A549 (cell line): ENCODE measurements around the gene AOAH. TPM values are rescaled to one million over a fixed set of nuclear protein-coding genes. Genes with fewer than 3 reads are reported as not detected.
A peak's percentile ranks its signal among the peaks of the same experiment; 100 is the strongest.

Experiments
- ATAC-seq, 2 experiments: fragments of 200-7000 bp in 1 of 2; fragments of >200 bp in 1 of 2; cut with Nextera tagmentation in 1 of 2; cut with Tn5 transposase in 1 of 2; 3 replicates each; pipeline versions ENCODE4 v1.8.0 to v1.9.1; 2018 to 2020; ENCODE audit warnings: mild to moderate bottlenecking in 1 of 2, moderate library complexity in 1 of 2
- CTCF ChIA-PET: fragments of 300-600 bp; sonication (Branson Sonifier 250); formaldehyde crosslinking; extraction: SDS; loops from one replicate; lab custom pipeline; 2021; ENCODE audit warnings: antibody characterized with exemption, inconsistent platforms; lab: Yijun Ruan, JAX
- POLR2A ChIA-PET: fragments of 350-600 bp; formaldehyde crosslinking; extraction: SDS; loops from one replicate; lab custom pipeline; 2021; ENCODE audit warnings: antibody characterized with exemption, inconsistent platforms; lab: Yijun Ruan, JAX
- DNase-seq, 2 experiments: peaks; one replicate each; pipeline versions ENCODE4 v3.0.0 to v3.0.0-alpha.2; 2011 to 2016; ENCODE audit warnings: low read depth in 1 of 2, low spot score in 1 of 2
- FAIRE-seq: peaks from 2 replicates; lab custom pipeline; 2011; peaks lifted over from hg19 to GRCh38; lab: Jason Lieb, UNC
- H3K27ac ChIP-seq, 2 experiments: fragments of >200 bp; sonication (Bioruptor Twin); formaldehyde crosslinking; 3 replicates each; pipeline ENCODE4 v1.5.1; 2016 to 2017
- H3K4me1 ChIP-seq: fragments of >200 bp; sonication (Bioruptor Twin); formaldehyde crosslinking; 3 replicates; pipeline ENCODE4 v1.6.1; 2016
- H3K4me2 ChIP-seq: fragments of >200 bp; sonication (Bioruptor Twin); formaldehyde crosslinking; 3 replicates; pipeline ENCODE4 v1.6.1; 2016
- H3K4me3 ChIP-seq: fragments of >200 bp; sonication (Bioruptor Twin); formaldehyde crosslinking; 3 replicates; pipeline ENCODE4 v1.5.1; 2016
- H3K9me3 ChIP-seq: fragments of >200 bp; sonication (Bioruptor Twin); formaldehyde crosslinking; 3 replicates; pipeline ENCODE4 v1.6.1; 2016
- CBX2 ChIP-seq: fragments of 200-600 bp; sonication (generic); IDR thresholded peaks from 2 replicates; pipeline ENCODE4 v1.6.1; 2016; ENCODE audit warnings: low read depth, mild to moderate bottlenecking, borderline replicate concordance
- CHD4 ChIP-seq: fragments of 200-600 bp; sonication (generic); IDR thresholded peaks from 2 replicates; pipeline ENCODE4 v1.6.1; 2016; ENCODE audit warnings: antibody characterized with exemption, mild to moderate bottlenecking, borderline replicate concordance
- EP300 ChIP-seq, 2 experiments: fragments of >200 bp; sonication (Bioruptor Twin); formaldehyde crosslinking; IDR thresholded peaks; 2 replicates in 1 of 2; 3 replicates in 1 of 2; pipeline ENCODE4 v1.6.1; 2016 to 2017
- GATA3 ChIP-seq: IDR thresholded peaks from 2 replicates; pipeline ENCODE4 v1.6.1; 2012; ENCODE audit warnings: borderline replicate concordance
- HDAC2 ChIP-seq: fragments of 200-600 bp; sonication (generic); IDR thresholded peaks from 2 replicates; pipeline ENCODE4 v1.6.1; 2016
- HEYL ChIP-seq: fragments of 250-450 bp; sonication (Bioruptor Pico); IDR thresholded peaks from 2 replicates; pipeline ENCODE4 v1.8.0; 2021; ENCODE audit warnings: mild to moderate bottlenecking, moderate library complexity
- MAFK ChIP-seq: fragments of 450-650 bp; IDR thresholded peaks from 2 replicates; pipeline ENCODE4 v1.6.1; 2014; ENCODE audit not compliant: partially characterized antibody
- MAZ ChIP-seq: fragments of 150-350 bp; IDR thresholded peaks from 2 replicates; pipeline ENCODE4 v1.6.1; 2014; ENCODE audit warnings: antibody characterized with exemption, low read depth, low read length, borderline replicate concordance
- MYC ChIP-seq: IDR thresholded peaks from 2 replicates; pipeline ENCODE4 v1.6.1; 2012; ENCODE audit warnings: mild to moderate bottlenecking, inconsistent platforms, low read length, improper control_type of control experiment, borderline replicate concordance
- NFE2L2 ChIP-seq: fragments of 150-350 bp; conservative IDR thresholded peaks from 2 replicates; pipeline ENCODE4 v1.6.1; 2014; ENCODE audit warnings: low read length
- NPAS2 ChIP-seq: fragments of 250-450 bp; sonication (Bioruptor Pico); IDR thresholded peaks from 2 replicates; pipeline ENCODE4 v1.8.0; 2022; ENCODE audit warnings: mild to moderate bottlenecking, moderate library complexity, borderline replicate concordance
- POLR2A ChIP-seq: IDR thresholded peaks from 2 replicates; pipeline ENCODE4 v1.6.1; 2012; ENCODE audit warnings: mild to moderate bottlenecking, low read length
- POLR2AphosphoS2 ChIP-seq: conservative IDR thresholded peaks from 2 replicates; pipeline ENCODE4 v1.6.1; 2012; ENCODE audit warnings: low read length, improper control_type of control experiment, inconsistent platforms
- SMC3 ChIP-seq: fragments of >200 bp; sonication (Bioruptor Twin); formaldehyde crosslinking; IDR thresholded peaks from 3 replicates; pipeline ENCODE4 v1.6.1; 2018; ENCODE audit warnings: inconsistent platforms
- SREBF2 ChIP-seq: fragments of 450-650 bp; IDR thresholded peaks from 2 replicates; pipeline ENCODE4 v1.6.1; 2014; ENCODE audit warnings: mild to moderate bottlenecking, moderate library complexity
- TP53 ChIP-seq: fragments of 250-450 bp; sonication (Bioruptor Pico); IDR thresholded peaks from 2 replicates; pipeline ENCODE4 v1.5.0; 2021; ENCODE audit warnings: mild to moderate bottlenecking, moderate library complexity
- ZC3H11A ChIP-seq: fragments of 450-650 bp; IDR thresholded peaks from 2 replicates; pipeline ENCODE4 v1.6.1; 2014; ENCODE audit warnings: antibody characterized with exemption, mild to moderate bottlenecking
- WGBS: methylation state at CpG from one replicate; pipeline ENCODE4 v1.1.6; 2017; ENCODE audit errors: missing lambda C conversion rate; 5-methylcytosine and 5-hydroxymethylcytosine counted together
- polyA plus RNA-seq, 4 experiments: library from polyadenylated mRNA; depleted of rRNA in 3 of 4; stranded (reverse); fragments of >200 nt; fragmentation: RNase III in 1 of 4; extraction: RNeasy Plus Mini Kit Qiagen cat#74134 plus additional on column Dnase treatment in 1 of 4; gene quantifications; 2 replicates in 3 of 4; 3 replicates in 1 of 4; pipeline ENCODE4 v1.2.3, GENCODE V29; 2011 to 2017
- TF ChIP-seq, protein P1 (sequence below): fragments of 450-650 bp; IDR thresholded peaks from 2 replicates; pipeline ENCODE4 v1.6.1; 2014; ENCODE audit warnings: antibody characterized with exemption
- TF ChIP-seq, protein P2 (sequence below): IDR thresholded peaks from 2 replicates; pipeline ENCODE4 v1.6.1; 2012; ENCODE audit warnings: low read depth, borderline replicate concordance
- TF ChIP-seq, protein P3 (sequence below): fragments of 250-450 bp; sonication (Bioruptor Pico); IDR thresholded peaks from 2 replicates; pipeline ENCODE4 v1.5.0; 2020; ENCODE audit warnings: low read depth, mild to moderate bottlenecking, moderate library complexity
- TF ChIP-seq, protein P4 (sequence below): fragments of 200-600 bp; sonication (generic); IDR thresholded peaks from 2 replicates; pipeline ENCODE4 v1.6.1; 2016; ENCODE audit warnings: antibody characterized with exemption, mild to moderate bottlenecking, moderate library complexity

AOAH gene
- polyA plus RNA-seq, 2 of the 4 experiments (the other 2 are of a cell fraction): 0.09 TPM; not detected in 1

DNA sequence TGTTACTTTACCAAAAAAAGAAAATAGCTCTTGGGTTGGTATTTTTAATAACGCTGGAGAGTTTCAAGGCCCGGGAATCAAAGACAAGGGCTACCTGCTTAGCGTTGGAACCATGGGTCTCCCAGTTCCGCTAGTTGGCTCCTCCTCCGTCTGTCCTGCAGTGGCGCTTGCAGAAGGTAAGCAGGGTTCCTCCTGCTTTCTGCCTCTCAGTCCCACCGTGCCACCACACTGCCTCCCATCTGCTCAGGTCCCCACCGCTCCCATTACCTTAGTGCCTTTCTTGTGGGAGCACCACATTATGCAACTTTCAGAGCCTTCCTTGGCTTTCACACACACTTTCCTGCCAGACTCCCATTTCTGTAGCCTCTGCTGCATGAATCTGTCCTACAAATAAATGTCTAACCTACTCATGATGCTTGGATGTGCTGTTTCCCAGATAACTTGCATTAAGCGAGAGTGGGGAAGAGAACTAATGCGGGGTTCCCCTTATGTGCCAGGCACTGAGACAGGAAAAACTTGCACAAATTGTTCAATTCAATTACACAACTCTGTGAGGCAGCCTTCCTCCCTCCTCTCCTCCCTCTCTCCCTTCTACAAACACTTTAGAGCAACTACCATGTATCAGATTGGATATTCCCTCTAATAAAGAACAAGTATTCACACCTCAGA lies 124.5 kb downstream of the AOAH start:
- FAIRE-seq (no peak), ATAC-seq (no peak), DNase-seq (no peak)
- H3K4me3 ChIP-seq: no peak overlapping the region
- WGBS: 85% methylated on average over 10 of the region's 10 CpGs
- ChIA-PET CTCF (no interaction called here), POLR2A (no interaction called here)
- no peak overlapping the region for H3K4me2 ChIP-seq
- TF ChIP-seq MYC: no peak
- TF ChIP-seq TP53 (CRISPR knock-in tag): no peak
- TF ChIP-seq, protein P1, sequence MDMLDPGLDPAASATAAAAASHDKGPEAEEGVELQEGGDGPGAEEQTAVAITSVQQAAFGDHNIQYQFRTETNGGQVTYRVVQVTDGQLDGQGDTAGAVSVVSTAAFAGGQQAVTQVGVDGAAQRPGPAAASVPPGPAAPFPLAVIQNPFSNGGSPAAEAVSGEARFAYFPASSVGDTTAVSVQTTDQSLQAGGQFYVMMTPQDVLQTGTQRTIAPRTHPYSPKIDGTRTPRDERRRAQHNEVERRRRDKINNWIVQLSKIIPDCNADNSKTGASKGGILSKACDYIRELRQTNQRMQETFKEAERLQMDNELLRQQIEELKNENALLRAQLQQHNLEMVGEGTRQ: no peak
- no peak for TF ChIP-seq GATA3
- no peak for TF ChIP-seq POLR2AphosphoS2
- TF ChIP-seq NFE2L2: no peak
- no peak for TF ChIP-seq NPAS2 (CRISPR knock-in tag)
- TF ChIP-seq HEYL (CRISPR knock-in tag): no peak
- TF ChIP-seq MAZ: no peak
- no peak for TF ChIP-seq EP300 (IDR thresholded peaks at IDR 0.05)
- TF ChIP-seq, protein P2, sequence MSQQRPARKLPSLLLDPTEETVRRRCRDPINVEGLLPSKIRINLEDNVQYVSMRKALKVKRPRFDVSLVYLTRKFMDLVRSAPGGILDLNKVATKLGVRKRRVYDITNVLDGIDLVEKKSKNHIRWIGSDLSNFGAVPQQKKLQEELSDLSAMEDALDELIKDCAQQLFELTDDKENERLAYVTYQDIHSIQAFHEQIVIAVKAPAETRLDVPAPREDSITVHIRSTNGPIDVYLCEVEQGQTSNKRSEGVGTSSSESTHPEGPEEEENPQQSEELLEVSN: no peak
- TF ChIP-seq SREBF2: no peak
- no peak for TF ChIP-seq HDAC2
- no peak for TF ChIP-seq ZC3H11A
- TF ChIP-seq CHD4: no peak
- no peak for TF ChIP-seq MAFK
- TF ChIP-seq, protein P3, sequence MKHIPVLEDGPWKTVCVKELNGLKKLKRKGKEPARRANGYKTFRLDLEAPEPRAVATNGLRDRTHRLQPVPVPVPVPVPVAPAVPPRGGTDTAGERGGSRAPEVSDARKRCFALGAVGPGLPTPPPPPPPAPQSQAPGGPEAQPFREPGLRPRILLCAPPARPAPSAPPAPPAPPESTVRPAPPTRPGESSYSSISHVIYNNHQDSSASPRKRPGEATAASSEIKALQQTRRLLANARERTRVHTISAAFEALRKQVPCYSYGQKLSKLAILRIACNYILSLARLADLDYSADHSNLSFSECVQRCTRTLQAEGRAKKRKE (CRISPR knock-in tag): no peak
- TF ChIP-seq CBX2: no peak
- TF ChIP-seq SMC3: no peak
- peaks cover 35% of the 10 kb centered on the region for H3K4me1 ChIP-seq
- no peaks in the 10 kb centered on the region for H3K9me3 ChIP-seq
- H3K27ac ChIP-seq: no peak overlapping the region

DNA sequence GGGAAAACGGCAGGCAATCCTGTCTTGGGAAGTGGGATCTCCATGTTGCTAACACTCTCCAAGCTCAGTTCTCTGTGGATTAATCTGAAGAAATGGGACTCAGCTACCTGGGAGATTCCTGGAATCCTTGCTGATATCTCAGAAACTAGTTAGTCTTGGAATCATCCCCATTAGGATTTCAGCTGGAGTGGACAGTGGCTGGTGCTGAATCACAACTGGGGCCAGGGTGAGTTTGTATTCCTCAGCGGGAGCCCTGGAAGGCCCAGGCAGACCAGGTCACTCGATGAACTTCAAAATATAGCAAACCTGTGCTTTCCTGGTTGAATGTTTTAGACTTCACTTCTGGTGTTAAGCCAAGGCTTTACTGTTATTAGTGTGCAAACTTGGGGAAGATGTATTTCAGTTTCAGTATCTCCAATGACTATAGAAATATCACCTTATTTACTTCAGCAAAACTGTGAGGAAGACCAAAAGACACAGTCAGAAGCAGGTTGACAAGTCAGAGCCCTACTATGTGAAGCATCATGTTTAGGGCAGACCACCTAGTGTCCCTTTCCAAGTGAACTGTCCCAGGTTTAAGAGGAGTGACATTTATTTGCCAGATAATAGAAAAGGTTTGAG lies 126.1 kb downstream of the AOAH start:
- no peak overlapping the region; a peak in 2 of 6 replicates for H3K27ac ChIP-seq
- CTCF ChIA-PET: interaction anchor here (0.6 to 0.8 kb wide), 2 partner anchors 71 to 81 kb away, joined by 3 to 4 read pairs; no protein-coding TSS in a partner anchor

More for the DNA sequence above, 126.1 kb downstream of the AOAH start:
- ATAC-seq (no peak), FAIRE-seq (no peak), DNase-seq (no peak)
- Histone ChIP-seq H3K4me1 (peaks cover 31% of the 10 kb centered on the region), H3K4me2 (no peak overlapping the region; the same call in 1 of the 3 replicates), H3K4me3 (no peak overlapping the region), H3K9me3 (no peaks in the 10 kb centered on the region)
- POLR2A ChIA-PET: no interaction called here
- TF ChIP-seq, protein P4, sequence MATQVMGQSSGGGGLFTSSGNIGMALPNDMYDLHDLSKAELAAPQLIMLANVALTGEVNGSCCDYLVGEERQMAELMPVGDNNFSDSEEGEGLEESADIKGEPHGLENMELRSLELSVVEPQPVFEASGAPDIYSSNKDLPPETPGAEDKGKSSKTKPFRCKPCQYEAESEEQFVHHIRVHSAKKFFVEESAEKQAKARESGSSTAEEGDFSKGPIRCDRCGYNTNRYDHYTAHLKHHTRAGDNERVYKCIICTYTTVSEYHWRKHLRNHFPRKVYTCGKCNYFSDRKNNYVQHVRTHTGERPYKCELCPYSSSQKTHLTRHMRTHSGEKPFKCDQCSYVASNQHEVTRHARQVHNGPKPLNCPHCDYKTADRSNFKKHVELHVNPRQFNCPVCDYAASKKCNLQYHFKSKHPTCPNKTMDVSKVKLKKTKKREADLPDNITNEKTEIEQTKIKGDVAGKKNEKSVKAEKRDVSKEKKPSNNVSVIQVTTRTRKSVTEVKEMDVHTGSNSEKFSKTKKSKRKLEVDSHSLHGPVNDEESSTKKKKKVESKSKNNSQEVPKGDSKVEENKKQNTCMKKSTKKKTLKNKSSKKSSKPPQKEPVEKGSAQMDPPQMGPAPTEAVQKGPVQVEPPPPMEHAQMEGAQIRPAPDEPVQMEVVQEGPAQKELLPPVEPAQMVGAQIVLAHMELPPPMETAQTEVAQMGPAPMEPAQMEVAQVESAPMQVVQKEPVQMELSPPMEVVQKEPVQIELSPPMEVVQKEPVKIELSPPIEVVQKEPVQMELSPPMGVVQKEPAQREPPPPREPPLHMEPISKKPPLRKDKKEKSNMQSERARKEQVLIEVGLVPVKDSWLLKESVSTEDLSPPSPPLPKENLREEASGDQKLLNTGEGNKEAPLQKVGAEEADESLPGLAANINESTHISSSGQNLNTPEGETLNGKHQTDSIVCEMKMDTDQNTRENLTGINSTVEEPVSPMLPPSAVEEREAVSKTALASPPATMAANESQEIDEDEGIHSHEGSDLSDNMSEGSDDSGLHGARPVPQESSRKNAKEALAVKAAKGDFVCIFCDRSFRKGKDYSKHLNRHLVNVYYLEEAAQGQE: peak; percentile 79
- no peak for TF ChIP-seq POLR2A
- WGBS: 78% methylated on average over 3 of the region's 3 CpGs
